Loucy (cell line): ENCODE measurements around the gene FAM186B.

Experiments used
- H2AFZ ChIP-seq: fragments of 200-600 bp; sonication (generic); 2 replicates; pipeline ENCODE4 v1.6.0; 2016; ENCODE audit warnings: antibody characterized with exemption, mild to moderate bottlenecking, low read length, moderate library complexity
- H3F3A ChIP-seq: fragments of 200-600 bp; 2 replicates; pipeline ENCODE4 v1.6.0; 2016; ENCODE audit warnings: antibody characterized with exemption, low read depth, mild to moderate bottlenecking
- H3K27me3 ChIP-seq: fragments of 200-600 bp; sonication (generic); 2 replicates; pipeline ENCODE4 v1.6.1; 2014; ENCODE audit warnings: low read length, mild to moderate bottlenecking; ENCODE audit not compliant: insufficient read depth, poor library complexity, severe bottlenecking
- H3K36me3 ChIP-seq: fragments of 200-600 bp; sonication (generic); 2 replicates; pipeline ENCODE4 v1.6.1; 2016; ENCODE audit warnings: low read length; ENCODE audit not compliant: insufficient read depth
- H3K4me1 ChIP-seq: fragments of 200-600 bp; sonication (generic); 2 replicates; pipeline ENCODE4 v1.5.1; 2014; ENCODE audit warnings: low read length, mild to moderate bottlenecking; ENCODE audit not compliant: insufficient read depth, poor library complexity, severe bottlenecking
- H3K4me2 ChIP-seq: fragments of 200-600 bp; sonication (generic); 2 replicates; pipeline ENCODE4 v1.6.0; 2014; ENCODE audit warnings: antibody characterized with exemption, low read length, low read depth, mild to moderate bottlenecking; ENCODE audit not compliant: poor library complexity, severe bottlenecking
- H3K4me3 ChIP-seq: fragments of 200-600 bp; sonication (generic); 2 replicates; pipeline ENCODE4 v1.5.1; 2014; ENCODE audit warnings: low read length, mild to moderate bottlenecking, mixed read lengths; ENCODE audit not compliant: poor library complexity, severe bottlenecking
- H3K79me2 ChIP-seq: fragments of 200-600 bp; sonication (generic); 2 replicates; pipeline ENCODE4 v1.6.1; 2014; ENCODE audit warnings: low read length; ENCODE audit not compliant: insufficient read depth
- H3K9ac ChIP-seq: fragments of 200-600 bp; sonication (generic); 2 replicates; pipeline ENCODE4 v1.6.0; 2014; ENCODE audit warnings: mild to moderate bottlenecking, low read depth, low read length, moderate library complexity; ENCODE audit not compliant: poor library complexity, severe bottlenecking
- H3K9me2 ChIP-seq: fragments of 200-600 bp; sonication (generic); replicated peaks from 2 replicates; pipeline ENCODE4 v1.6.1; 2016; ENCODE audit warnings: low read depth, low read length, mixed read lengths
- H3K9me3 ChIP-seq: fragments of 200-600 bp; sonication (generic); 2 replicates; pipeline ENCODE4 v1.6.1; 2014; ENCODE audit warnings: mild to moderate bottlenecking, antibody characterized with exemption, low read length, low read depth; ENCODE audit not compliant: insufficient read depth
- H4K20me1 ChIP-seq: fragments of 200-600 bp; sonication (generic); 2 replicates; pipeline ENCODE4 v1.6.0; 2014; ENCODE audit warnings: antibody characterized with exemption, low read length, mild to moderate bottlenecking; ENCODE audit not compliant: insufficient read depth, poor library complexity, severe bottlenecking
- EZH2phosphoT487 ChIP-seq: fragments of 200-600 bp; IDR thresholded peaks from 2 replicates; pipeline ENCODE4 v1.6.1; 2018; ENCODE audit warnings: antibody characterized with exemption, mild to moderate bottlenecking, moderate library complexity, borderline replicate concordance
- TF ChIP-seq, protein P1 (sequence below): fragments of 200-600 bp; sonication (generic); conservative IDR thresholded peaks from 2 replicates; pipeline ENCODE4 v1.5.1; 2014; ENCODE audit warnings: mild to moderate bottlenecking, antibody characterized with exemption, low read length

FAM186B gene

GRCh38 chr12:49643135-49643534 lies 37.7 kb upstream of the FAM186B start:
- H4K20me1 ChIP-seq = no peaks in the 10 kb centered on the region
- H3K4me2 ChIP-seq = no peak overlapping the region
- H3F3A ChIP-seq = no peaks in the 10 kb centered on the region
- no peaks in the 10 kb centered on the region for H3K27me3 ChIP-seq
- H3K9ac ChIP-seq = no peak overlapping the region
- H3K36me3 ChIP-seq = peaks cover 21% of the 10 kb centered on the region; the same call in 1 of the 2 replicates
- H3K9me2 ChIP-seq = no peaks in the 10 kb centered on the region
- peaks cover 27% of the 10 kb centered on the region for H3K4me1 ChIP-seq
- H3K9me3 ChIP-seq = no peaks in the 10 kb centered on the region
- H3K4me3 ChIP-seq = no peak overlapping the region
- H3K79me2 ChIP-seq = no peaks in the 10 kb centered on the region
- H2AFZ ChIP-seq = no peak overlapping the region
- TF ChIP-seq, protein P1, sequence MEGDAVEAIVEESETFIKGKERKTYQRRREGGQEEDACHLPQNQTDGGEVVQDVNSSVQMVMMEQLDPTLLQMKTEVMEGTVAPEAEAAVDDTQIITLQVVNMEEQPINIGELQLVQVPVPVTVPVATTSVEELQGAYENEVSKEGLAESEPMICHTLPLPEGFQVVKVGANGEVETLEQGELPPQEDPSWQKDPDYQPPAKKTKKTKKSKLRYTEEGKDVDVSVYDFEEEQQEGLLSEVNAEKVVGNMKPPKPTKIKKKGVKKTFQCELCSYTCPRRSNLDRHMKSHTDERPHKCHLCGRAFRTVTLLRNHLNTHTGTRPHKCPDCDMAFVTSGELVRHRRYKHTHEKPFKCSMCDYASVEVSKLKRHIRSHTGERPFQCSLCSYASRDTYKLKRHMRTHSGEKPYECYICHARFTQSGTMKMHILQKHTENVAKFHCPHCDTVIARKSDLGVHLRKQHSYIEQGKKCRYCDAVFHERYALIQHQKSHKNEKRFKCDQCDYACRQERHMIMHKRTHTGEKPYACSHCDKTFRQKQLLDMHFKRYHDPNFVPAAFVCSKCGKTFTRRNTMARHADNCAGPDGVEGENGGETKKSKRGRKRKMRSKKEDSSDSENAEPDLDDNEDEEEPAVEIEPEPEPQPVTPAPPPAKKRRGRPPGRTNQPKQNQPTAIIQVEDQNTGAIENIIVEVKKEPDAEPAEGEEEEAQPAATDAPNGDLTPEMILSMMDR = no peak
- no peak for TF ChIP-seq EZH2phosphoT487

- TF ChIP-seq EZH2phosphoT487 = no peak
- TF ChIP-seq, protein P1 = no peak
- H3F3A ChIP-seq = no peaks in the 10 kb centered on the region
- H3K27me3 ChIP-seq = no peaks in the 10 kb centered on the region
- peaks cover 21% of the 10 kb centered on the region; the same call in 1 of the 2 replicates for H3K36me3 ChIP-seq
- H3K9ac ChIP-seq = no peak overlapping the region
- peaks cover 22% of the 10 kb centered on the region for H3K4me1 ChIP-seq
- H2AFZ ChIP-seq = no peak overlapping the region
- no peaks in the 10 kb centered on the region for H3K79me2 ChIP-seq
- no peak overlapping the region for H3K4me3 ChIP-seq
- H3K4me2 ChIP-seq = no peak overlapping the region
- no peaks in the 10 kb centered on the region for H3K9me2 ChIP-seq
- no peaks in the 10 kb centered on the region for H4K20me1 ChIP-seq
- no peaks in the 10 kb centered on the region for H3K9me3 ChIP-seq
These were observed 36.9 kb upstream of the FAM186B start for GRCh38 chr12:49642370-49642802.

DNA sequence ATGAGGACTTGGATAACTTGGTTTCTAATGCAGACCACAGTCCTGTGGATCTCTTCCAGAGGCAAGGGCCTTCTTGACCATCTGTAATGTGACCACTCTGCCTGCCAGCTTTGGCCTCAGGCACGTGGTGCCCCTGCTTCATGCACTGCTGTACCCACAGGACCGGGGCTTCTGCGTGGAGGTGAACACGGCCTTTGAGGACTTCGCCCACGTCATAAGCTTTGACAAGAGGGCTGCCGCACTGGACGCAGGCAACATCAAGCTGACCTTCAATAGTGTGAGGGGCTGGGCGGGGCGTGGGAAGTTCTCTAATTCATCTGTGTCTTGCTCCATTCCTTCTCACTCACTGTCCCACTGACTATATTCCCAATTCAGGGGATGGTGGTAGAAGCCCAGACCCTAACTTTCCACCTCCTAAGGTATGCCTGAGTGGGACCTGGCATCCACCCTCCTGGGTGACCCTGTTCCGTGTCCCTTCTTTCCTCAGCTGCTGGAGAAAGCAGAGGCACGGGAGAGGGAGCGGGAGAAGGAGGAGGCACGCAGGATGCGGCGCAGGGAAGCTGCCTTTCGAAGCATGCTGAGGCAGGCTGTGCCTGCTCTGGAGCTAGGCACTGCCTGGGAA lies 36.4 kb upstream of the FAM186B start:
- Histone ChIP-seq H3K9ac (no peak overlapping the region), H3K9me3 (no peaks in the 10 kb centered on the region), H3K36me3 (peaks cover 16% of the 10 kb centered on the region; the same call in 1 of the 2 replicates), H3K4me1 (peaks cover 21% of the 10 kb centered on the region), H3K4me3 (no peak overlapping the region), H3F3A (no peaks in the 10 kb centered on the region), H3K9me2 (no peaks in the 10 kb centered on the region), H3K27me3 (no peaks in the 10 kb centered on the region), H4K20me1 (no peaks in the 10 kb centered on the region), H2AFZ (no peak overlapping the region), H3K4me2 (no peak overlapping the region), H3K79me2 (no peaks in the 10 kb centered on the region)
- TF ChIP-seq, protein P1 = no peak
- TF ChIP-seq EZH2phosphoT487 = no peak
